CD14-positive monocyte (primary cell): ENCODE data around the gene APOL4. TPM values are rescaled to one million over a fixed set of nuclear protein-coding genes. Genes with fewer than 3 reads are reported as not detected.
"Not testable (repeated sequence)": the region's sequence is repeated elsewhere in the genome, so short reads cannot be mapped to it uniquely, and the experiment has no call there.

Source experiments
- DNase-seq, 3 donors: peaks; one replicate each; pipeline ENCODE4 v3.0.0-alpha.2; 2011 to 2022
- H2AFZ ChIP-seq: 2 replicates; pipeline ENCODE4 v1.6.0; 2012; ENCODE audit warnings: mild to moderate bottlenecking, low read depth, low read length, inconsistent platforms; ENCODE audit not compliant: insufficient read depth, poor library complexity, severe bottlenecking
- H3K27ac ChIP-seq, 2 donors: 1 replicate in 1 of 2; 2 replicates in 1 of 2; pipeline ENCODE4 v1.5.1; 2012 to 2013; ENCODE audit warnings: low read length in 2 of 2, control low read depth in 1 of 2, inconsistent platforms in 1 of 2, low read depth in 1 of 2, mild to moderate bottlenecking in 1 of 2
- H3K27me3 ChIP-seq, 2 donors: one replicate each; pipeline versions ENCODE4 v1.6.0 to v1.6.1; 2011 to 2013; ENCODE audit warnings: low read length in 2 of 2; ENCODE audit not compliant: control insufficient read depth in 2 of 2, insufficient read depth in 2 of 2
- H3K36me3 ChIP-seq, 2 donors: replicated peaks in 1 of 2; 1 replicate in 1 of 2; 2 replicates in 1 of 2; pipeline versions ENCODE4 v1.5.1 to v1.6.1; 2012 to 2013; ENCODE audit warnings: low read length in 2 of 2, control low read depth in 1 of 2, inconsistent platforms in 1 of 2, mild to moderate bottlenecking in 1 of 2; ENCODE audit not compliant: insufficient read depth in 2 of 2, control insufficient read depth in 1 of 2
- H3K4me1 ChIP-seq, 2 donors: 1 replicate in 1 of 2; 2 replicates in 1 of 2; pipeline versions ENCODE4 v1.5.1 to v1.6.1; 2012 to 2013; ENCODE audit warnings: low read length in 2 of 2, control low read depth in 1 of 2, inconsistent platforms in 1 of 2, mild to moderate bottlenecking in 1 of 2, moderate library complexity in 1 of 2; ENCODE audit not compliant: insufficient read depth in 2 of 2, control insufficient read depth in 1 of 2
- H3K4me2 ChIP-seq: replicated peaks from 2 replicates; pipeline ENCODE3; 2012; ENCODE audit warnings: low read length, moderate library complexity, mild to moderate bottlenecking; ENCODE audit not compliant: poor library complexity, severe bottlenecking; ENCODE audit errors: extremely low read depth
- H3K4me3 ChIP-seq, 3 experiments: fragments of 200-600 bp in 1 of 3; sonication (generic) in 1 of 3; replicated peaks in 1 of 3; 1 replicate in 2 of 3; 2 replicates in 1 of 3; pipeline ENCODE4 v1.5.1; 2011 to 2013; ENCODE audit warnings: low read length in 3 of 3, mild to moderate bottlenecking in 3 of 3, control low read depth in 2 of 3, low read depth in 2 of 3, inconsistent platforms in 1 of 3, moderate library complexity in 1 of 3
- H3K79me2 ChIP-seq: 2 replicates; pipeline ENCODE4 v1.6.0; 2012; ENCODE audit warnings: mild to moderate bottlenecking, control low read depth, inconsistent platforms, low read length, moderate library complexity; ENCODE audit not compliant: insufficient read depth
- H3K9ac ChIP-seq: 2 replicates; pipeline ENCODE4 v1.6.0; 2017; ENCODE audit warnings: low read length, mild to moderate bottlenecking; ENCODE audit not compliant: insufficient read depth, poor library complexity, severe bottlenecking
- H3K9me3 ChIP-seq, 2 donors: replicated peaks in 1 of 2; 1 replicate in 1 of 2; 2 replicates in 1 of 2; pipeline versions ENCODE4 v1.5.1 to v1.6.1; 2012 to 2013; ENCODE audit warnings: low read length in 2 of 2, control low read depth in 1 of 2; ENCODE audit not compliant: control insufficient read depth in 1 of 2, insufficient read depth in 1 of 2
- H4K20me1 ChIP-seq: 2 replicates; pipeline ENCODE4 v1.6.0; 2012; ENCODE audit warnings: mild to moderate bottlenecking, low read length, control low read depth, moderate library complexity; ENCODE audit not compliant: insufficient read depth
- H3K27ac Mint-ChIP-seq, 7 donors: one replicate each; pipeline ENCODE4 v1.8.0; 2020; ENCODE audit warnings: mild to moderate bottlenecking in 7 of 7, mixed read lengths in 7 of 7, moderate library complexity in 6 of 7, inconsistent platforms in 2 of 7
- H3K27me3 Mint-ChIP-seq, 3 donors: one replicate each; pipeline ENCODE4 v1.8.0; 2021 to 2022; ENCODE audit warnings: low read depth in 3 of 3, mild to moderate bottlenecking in 3 of 3, mixed read lengths in 3 of 3, moderate library complexity in 3 of 3, inconsistent platforms in 1 of 3
- H3K36me3 Mint-ChIP-seq, 2 donors: one replicate each; pipeline ENCODE4 v1.8.0; 2020; ENCODE audit warnings: mixed read lengths in 2 of 2, inconsistent platforms in 1 of 2, mild to moderate bottlenecking in 1 of 2
- H3K4me1 Mint-ChIP-seq: one replicate; pipeline ENCODE4 v1.8.0; 2020; ENCODE audit warnings: mild to moderate bottlenecking, mixed read lengths
- H3K4me3 Mint-ChIP-seq, 2 donors: one replicate each; pipeline ENCODE4 v1.8.0; 2020; ENCODE audit warnings: mild to moderate bottlenecking in 2 of 2, mixed read lengths in 2 of 2, moderate library complexity in 1 of 2
- H3K9me3 Mint-ChIP-seq, 7 donors: one replicate each; pipeline ENCODE4 v1.8.0; 2020 to 2022; ENCODE audit warnings: mixed read lengths in 7 of 7, mild to moderate bottlenecking in 6 of 7, moderate library complexity in 6 of 7, inconsistent platforms in 2 of 7
- WGBS: methylation state at CpG from one replicate; pipeline ENCODE4 v1.1.5; 2013; ENCODE audit warnings: missing lambda C conversion rate; ENCODE audit not compliant: insufficient coverage; 5-methylcytosine and 5-hydroxymethylcytosine counted together
- intact Hi-C, 2 donors: fragments of 100-400 bp; cut with micrococcal nuclease; formaldehyde crosslinking; loops; one replicate each; pipeline versions ENCODE4 v1.15.0 to v1.15.1; 2023
- polyA plus RNA-seq, 3 donors: library from polyadenylated mRNA; depleted of rRNA in 1 of 3; unstranded in 2 of 3; stranded (reverse) in 1 of 3; fragments of 300-500 nt in 2 of 3; fragments of >200 nt in 1 of 3; fragmentation: Illumina TruSeq in 2 of 3; gene quantifications; 1 replicate in 2 of 3; 2 replicates in 1 of 3; pipeline ENCODE4 v1.2.3, GENCODE V29; 2012 to 2021
- TF ChIP-seq, protein P1 (sequence below): fragments of 200-600 bp; IDR thresholded peaks from one replicate; pipeline ENCODE4 v1.8.0; 2022; ENCODE audit warnings: antibody characterized with exemption, mild to moderate bottlenecking

APOL4 gene
- polyA plus RNA-seq, 3 donors: 0.51 to 1.4 (median 0.71) TPM

DNA sequence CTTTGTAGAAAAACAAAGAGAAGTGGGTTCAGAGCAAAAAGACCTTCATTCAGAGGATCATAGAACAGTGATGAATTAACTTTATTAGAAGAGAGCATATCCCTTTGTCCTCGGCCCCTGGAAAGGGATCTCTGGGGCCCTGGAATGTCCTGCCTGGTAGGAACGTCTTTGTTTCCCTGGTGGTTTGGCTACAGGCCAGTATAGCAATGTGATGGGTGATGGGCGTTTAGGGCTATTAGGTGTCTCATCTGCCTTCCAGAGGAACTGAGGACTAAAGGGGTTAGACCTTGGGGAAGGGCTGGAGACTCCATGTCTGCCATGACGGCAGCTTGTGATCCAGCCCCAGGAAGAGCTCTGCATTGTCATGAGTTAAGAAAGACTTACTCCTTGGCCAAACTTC is 9.1 kb downstream of the APOL4 start:
- Histone ChIP-seq H3K27me3 (no peaks in the 10 kb centered on the region), H3K9ac (no peak overlapping the region), H3K4me3 (no peak overlapping the region), H3K4me2 (no peak overlapping the region), H2AFZ (no peak overlapping the region), H3K4me1 (peaks cover 13 to 15% of the 10 kb centered on the region in 2 donors), H4K20me1 (no peaks in the 10 kb centered on the region), H3K36me3 (no peaks in the 10 kb centered on the region), H3K27ac (no peak overlapping the region), H3K79me2 (no peaks in the 10 kb centered on the region), H3K9me3 (no peaks in the 10 kb centered on the region)
- no peaks in the 10 kb centered on the region for H3K36me3 Mint-ChIP-seq
- no peak for DNase-seq
- peaks cover 0 to 8% (median 4%) of the 10 kb centered on the region in 3 donors for H3K27me3 Mint-ChIP-seq
- H3K27ac Mint-ChIP-seq: peak overlapping the region in 1 of 7 donors; percentile 55
- TF ChIP-seq, protein P1, sequence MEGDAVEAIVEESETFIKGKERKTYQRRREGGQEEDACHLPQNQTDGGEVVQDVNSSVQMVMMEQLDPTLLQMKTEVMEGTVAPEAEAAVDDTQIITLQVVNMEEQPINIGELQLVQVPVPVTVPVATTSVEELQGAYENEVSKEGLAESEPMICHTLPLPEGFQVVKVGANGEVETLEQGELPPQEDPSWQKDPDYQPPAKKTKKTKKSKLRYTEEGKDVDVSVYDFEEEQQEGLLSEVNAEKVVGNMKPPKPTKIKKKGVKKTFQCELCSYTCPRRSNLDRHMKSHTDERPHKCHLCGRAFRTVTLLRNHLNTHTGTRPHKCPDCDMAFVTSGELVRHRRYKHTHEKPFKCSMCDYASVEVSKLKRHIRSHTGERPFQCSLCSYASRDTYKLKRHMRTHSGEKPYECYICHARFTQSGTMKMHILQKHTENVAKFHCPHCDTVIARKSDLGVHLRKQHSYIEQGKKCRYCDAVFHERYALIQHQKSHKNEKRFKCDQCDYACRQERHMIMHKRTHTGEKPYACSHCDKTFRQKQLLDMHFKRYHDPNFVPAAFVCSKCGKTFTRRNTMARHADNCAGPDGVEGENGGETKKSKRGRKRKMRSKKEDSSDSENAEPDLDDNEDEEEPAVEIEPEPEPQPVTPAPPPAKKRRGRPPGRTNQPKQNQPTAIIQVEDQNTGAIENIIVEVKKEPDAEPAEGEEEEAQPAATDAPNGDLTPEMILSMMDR: no peak
- no peaks in the 10 kb centered on the region for H3K9me3 Mint-ChIP-seq
- no peak overlapping the region for H3K4me3 Mint-ChIP-seq
- WGBS: 68% methylated on average over 4 of the region's 4 CpGs
- intact Hi-C loops: loop anchor here (5.0 to 10.0 kb wide), 2 partner anchors 82 to 85 kb away; no protein-coding TSS in a partner anchor
- peaks cover 19% of the 10 kb centered on the region for H3K4me1 Mint-ChIP-seq

DNA sequence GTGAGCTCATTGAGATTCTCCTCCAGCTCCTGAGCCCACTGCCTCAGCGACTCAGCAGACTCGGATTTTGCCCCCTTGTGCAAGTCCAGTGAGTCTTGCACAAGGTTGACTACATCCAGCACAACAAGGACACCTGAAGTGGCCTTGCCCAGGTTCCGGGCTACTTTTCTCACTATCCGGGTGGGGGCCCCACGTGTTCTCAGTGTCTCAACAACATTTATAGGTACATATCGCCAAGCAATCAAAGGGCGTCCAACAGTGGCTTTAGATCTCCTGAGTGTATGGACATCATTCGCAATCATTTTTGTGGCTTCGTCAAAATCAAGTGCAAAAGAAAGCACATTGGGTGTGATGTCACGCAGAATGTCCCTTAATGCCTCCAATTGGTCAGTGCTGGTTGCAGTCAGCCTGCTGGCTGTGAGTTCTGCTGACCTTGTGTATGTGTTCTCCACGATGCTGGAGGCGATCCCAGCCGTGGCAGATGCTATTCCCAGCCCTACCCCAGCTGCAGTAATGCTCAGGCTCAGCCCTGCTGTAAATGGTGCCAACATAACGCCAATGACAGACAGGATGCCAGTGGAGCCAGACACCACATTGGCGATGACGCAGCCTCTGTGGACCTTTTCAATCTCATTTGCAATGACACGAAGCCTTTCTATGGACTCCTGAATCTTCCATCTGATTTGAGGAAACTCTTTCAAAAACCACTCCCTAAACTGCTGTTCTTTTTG is 10.3 kb downstream of the APOL4 start:
- H3K4me1 Mint-ChIP-seq: peaks cover 7% of the 10 kb centered on the region
- no peak overlapping the region for H3K4me2 ChIP-seq
- no peaks in the 10 kb centered on the region for H3K27me3 ChIP-seq
- H3K9me3 Mint-ChIP-seq: no peaks in the 10 kb centered on the region
- no peaks in the 10 kb centered on the region for H4K20me1 ChIP-seq
- intact Hi-C loops: loop anchor here (5.0 to 10.0 kb wide), 2 partner anchors 84 to 86 kb away; no protein-coding TSS in a partner anchor
- peaks cover 3% of the 10 kb centered on the region in 2 donors for H3K4me1 ChIP-seq
- no peaks in the 10 kb centered on the region for H3K9me3 ChIP-seq
- H3K9ac ChIP-seq: no peak overlapping the region
- no peak overlapping the region for H3K27ac ChIP-seq
- TF ChIP-seq, protein P1: no peak
- DNase-seq: no peak
- no peak overlapping the region for H3K4me3 Mint-ChIP-seq
- peaks cover 0 to 6% (median 4%) of the 10 kb centered on the region in 3 donors for H3K27me3 Mint-ChIP-seq
- no peak overlapping the region for H3K4me3 ChIP-seq
- no peak overlapping the region for H3K27ac Mint-ChIP-seq
- no peaks in the 10 kb centered on the region for H3K36me3 Mint-ChIP-seq
- WGBS: 88% methylated on average over 17 of the region's 17 CpGs
- no peaks in the 10 kb centered on the region for H3K36me3 ChIP-seq
- H2AFZ ChIP-seq: no peak overlapping the region
- H3K79me2 ChIP-seq: no peaks in the 10 kb centered on the region

DNA sequence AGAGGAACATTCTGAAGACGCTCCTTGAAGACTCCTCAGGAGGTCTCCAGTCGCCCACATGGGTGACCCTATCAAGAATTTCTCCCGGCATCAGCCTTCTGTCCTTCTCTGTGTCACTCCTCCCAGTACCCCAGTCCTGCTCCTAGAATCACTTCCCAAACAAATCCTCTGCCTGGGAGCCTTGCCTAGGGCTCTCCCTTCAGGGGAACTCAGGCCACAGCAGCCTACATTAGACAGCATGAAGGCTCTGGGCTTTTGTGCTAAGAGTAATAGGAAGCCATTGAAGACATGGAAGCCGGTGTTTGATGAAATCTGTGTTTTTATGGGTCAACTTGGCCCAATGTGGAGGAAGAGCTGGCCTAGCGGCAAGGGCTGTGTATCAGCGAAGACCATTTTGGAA is 13.7 kb downstream of the APOL4 start:
- H2AFZ ChIP-seq, DNase-seq, intact Hi-C loops, H3K27me3 Mint-ChIP-seq, H3K4me1 Mint-ChIP-seq, H3K4me1 ChIP-seq, H3K27me3 ChIP-seq, H3K4me3 ChIP-seq, H3K36me3 ChIP-seq, H4K20me1 ChIP-seq, H3K27ac ChIP-seq, H3K79me2 ChIP-seq, H3K4me2 ChIP-seq, H3K9ac ChIP-seq, H3K4me3 Mint-ChIP-seq, H3K9me3 Mint-ChIP-seq, H3K36me3 Mint-ChIP-seq, H3K9me3 ChIP-seq: not testable (repeated sequence)
- 100% methylated on average over 2 of the region's 6 CpGs for WGBS
- peak overlapping the region in 1 of 7 donors; percentile 21 for H3K27ac Mint-ChIP-seq
